ENCODE measurements around the gene WDHD1.
"Not testable (repeated sequence)": the region's sequence is repeated elsewhere in the genome, so short reads cannot be mapped to it uniquely, and the experiment has no call there.

Gene WDHD1

GRCh38 chr14:55026793-55027561, at the start of gene WDHD1, which contains the start of gene SOCS4:
Gene WDHD1, minus strand, starts transcription at chr14:55027099. Its CDS starts 312 bp downstream, at chr14:55026787.
Gene SOCS4, plus strand, starts transcription at chr14:55027236. Its CDS starts 15,806 bp downstream, at chr14:55043042.
- Histone ChIP-seq H3K9ac (ENCODE audit: low read depth, low read length) (peak within 1 kb of the TSS; percentile 83), H3K36me3 (ENCODE audit: control insufficient read depth, insufficient read depth, low read length) (peaks cover 26% of the 10 kb centered on the region), H3K9me3 (ENCODE audit: control insufficient read depth, insufficient read depth, low read length) (no peaks in the 10 kb centered on the region), H3K27me3 (ENCODE audit: control insufficient read depth, insufficient read depth, low read length) (no peaks in the 10 kb centered on the region), H3K4me3 (ENCODE audit: low read depth, low read length) (peak within 1 kb of the TSS; percentile 84), H3K27ac (ENCODE audit: low read depth, low read length) (peak within 1 kb of the TSS; percentile 93), H3K4me1 (ENCODE audit: control insufficient read depth, insufficient read depth, low read length) (peaks cover 31% of the 10 kb centered on the region)

- Histone ChIP-seq H3K9ac (ENCODE audit: low read depth, low read length) (no peak overlapping the region), H3K9me3 (ENCODE audit: control insufficient read depth, insufficient read depth, low read length) (no peaks in the 10 kb centered on the region), H3K36me3 (ENCODE audit: control insufficient read depth, insufficient read depth, low read length) (no peaks in the 10 kb centered on the region), H3K4me3 (ENCODE audit: low read depth, low read length) (no peak overlapping the region), H3K4me1 (ENCODE audit: control insufficient read depth, insufficient read depth, low read length) (0 out of 2 replicates have a peak, but pooled peaks cover 5% of the 10 kb centered on the region), H3K27ac (ENCODE audit: low read depth, low read length) (no peak overlapping the region), H3K27me3 (ENCODE audit: control insufficient read depth, insufficient read depth, low read length) (no peaks in the 10 kb centered on the region)
These were observed 48.8 kb upstream of the WDHD1 start for GRCh38 chr14:55075628-55076175.

- Histone ChIP-seq H3K27ac (ENCODE audit: low read depth, low read length) (no peak overlapping the region), H3K9me3 (ENCODE audit: control insufficient read depth, insufficient read depth, low read length) (no peaks in the 10 kb centered on the region), H3K4me1 (ENCODE audit: control insufficient read depth, insufficient read depth, low read length) (0 out of 2 replicates have a peak, but pooled peaks cover 5% of the 10 kb centered on the region), H3K9ac (ENCODE audit: low read depth, low read length) (no peak overlapping the region), H3K27me3 (ENCODE audit: control insufficient read depth, insufficient read depth, low read length) (no peaks in the 10 kb centered on the region), H3K4me3 (ENCODE audit: low read depth, low read length) (no peak overlapping the region), H3K36me3 (ENCODE audit: control insufficient read depth, insufficient read depth, low read length) (peaks cover 3% of the 10 kb centered on the region; the same call in 1 of the 2 replicates)
These were observed 47.8 kb upstream of the WDHD1 start for GRCh38 chr14:55074662-55075061.

GRCh38 chr14:55073856-55074255, 47.0 kb upstream of the WDHD1 start:
- Histone ChIP-seq H3K9ac (ENCODE audit: low read depth, low read length) (no peak overlapping the region), H3K36me3 (ENCODE audit: control insufficient read depth, insufficient read depth, low read length) (peaks cover 5% of the 10 kb centered on the region; the same call in 1 of the 2 replicates), H3K9me3 (ENCODE audit: control insufficient read depth, insufficient read depth, low read length) (no peaks in the 10 kb centered on the region), H3K27ac (ENCODE audit: low read depth, low read length) (no peak overlapping the region), H3K27me3 (ENCODE audit: control insufficient read depth, insufficient read depth, low read length) (no peaks in the 10 kb centered on the region), H3K4me1 (ENCODE audit: control insufficient read depth, insufficient read depth, low read length) (0 out of 2 replicates have a peak, but pooled peaks cover 5% of the 10 kb centered on the region), H3K4me3 (ENCODE audit: low read depth, low read length) (no peak overlapping the region)

- no peak overlapping the region for H3K4me3 ChIP-seq (ENCODE audit: low read depth, low read length)
- no peak overlapping the region for H3K9ac ChIP-seq (ENCODE audit: low read depth, low read length)
- 0 out of 2 replicates have a peak, but pooled peaks cover 5% of the 10 kb centered on the region for H3K4me1 ChIP-seq (ENCODE audit: control insufficient read depth, insufficient read depth, low read length)
- H3K27ac ChIP-seq (ENCODE audit: low read depth, low read length), result no peak overlapping the region
- H3K27me3 ChIP-seq (ENCODE audit: control insufficient read depth, insufficient read depth, low read length), result no peaks in the 10 kb centered on the region
- H3K9me3 ChIP-seq (ENCODE audit: control insufficient read depth, insufficient read depth, low read length), result no peaks in the 10 kb centered on the region
- peaks cover 5% of the 10 kb centered on the region; the same call in 1 of the 2 replicates for H3K36me3 ChIP-seq (ENCODE audit: control insufficient read depth, insufficient read depth, low read length)
These were observed 45.2 kb upstream of the WDHD1 start for GRCh38 chr14:55071870-55072640.

GRCh38 chr14:55070981-55071411, 44.1 kb upstream of the WDHD1 start:
- H3K27ac ChIP-seq (ENCODE audit: low read depth, low read length), result no peak overlapping the region
- H3K36me3 ChIP-seq (ENCODE audit: control insufficient read depth, insufficient read depth, low read length), result peaks cover 9% of the 10 kb centered on the region
- no peaks in the 10 kb centered on the region for H3K27me3 ChIP-seq (ENCODE audit: control insufficient read depth, insufficient read depth, low read length)
- 0 out of 2 replicates have a peak, but pooled peaks cover 5% of the 10 kb centered on the region for H3K4me1 ChIP-seq (ENCODE audit: control insufficient read depth, insufficient read depth, low read length)
- H3K9ac ChIP-seq (ENCODE audit: low read depth, low read length), result no peak overlapping the region
- no peaks in the 10 kb centered on the region for H3K9me3 ChIP-seq (ENCODE audit: control insufficient read depth, insufficient read depth, low read length)
- no peak overlapping the region for H3K4me3 ChIP-seq (ENCODE audit: low read depth, low read length)

- Histone ChIP-seq H3K4me1 (ENCODE audit: control insufficient read depth, insufficient read depth, low read length) (no peaks in the 10 kb centered on the region), H3K27ac (ENCODE audit: low read depth, low read length) (no peak overlapping the region), H3K4me3 (ENCODE audit: low read depth, low read length) (no peak overlapping the region), H3K27me3 (ENCODE audit: control insufficient read depth, insufficient read depth, low read length) (no peaks in the 10 kb centered on the region), H3K9ac (ENCODE audit: low read depth, low read length) (no peak overlapping the region), H3K36me3 (ENCODE audit: control insufficient read depth, insufficient read depth, low read length) (peaks cover 56% of the 10 kb centered on the region), H3K9me3 (ENCODE audit: control insufficient read depth, insufficient read depth, low read length) (no peaks in the 10 kb centered on the region)
These were observed 39.3 kb upstream of the WDHD1 start for GRCh38 chr14:55066223-55066622.

GRCh38 chr14:55065411-55065810, 38.5 kb upstream of the WDHD1 start:
- no peak overlapping the region for H3K4me3 ChIP-seq (ENCODE audit: low read depth, low read length)
- H3K4me1 ChIP-seq (ENCODE audit: control insufficient read depth, insufficient read depth, low read length), result no peaks in the 10 kb centered on the region
- no peak overlapping the region for H3K9ac ChIP-seq (ENCODE audit: low read depth, low read length)
- H3K27ac ChIP-seq (ENCODE audit: low read depth, low read length), result no peak overlapping the region
- H3K9me3 ChIP-seq (ENCODE audit: control insufficient read depth, insufficient read depth, low read length), result no peaks in the 10 kb centered on the region
- no peaks in the 10 kb centered on the region for H3K27me3 ChIP-seq (ENCODE audit: control insufficient read depth, insufficient read depth, low read length)
- peaks cover 64% of the 10 kb centered on the region for H3K36me3 ChIP-seq (ENCODE audit: control insufficient read depth, insufficient read depth, low read length)

- H3K4me3 ChIP-seq (ENCODE audit: low read depth, low read length); H3K27me3 ChIP-seq (ENCODE audit: control insufficient read depth, insufficient read depth, low read length); H3K9me3 ChIP-seq (ENCODE audit: control insufficient read depth, insufficient read depth, low read length); H3K4me1 ChIP-seq (ENCODE audit: control insufficient read depth, insufficient read depth, low read length); H3K27ac ChIP-seq (ENCODE audit: low read depth, low read length); H3K9ac ChIP-seq (ENCODE audit: low read depth, low read length): not testable (repeated sequence)
- H3K36me3 ChIP-seq (ENCODE audit: control insufficient read depth, insufficient read depth, low read length), result peaks cover 65% of the 10 kb centered on the region
These were observed 38.0 kb upstream of the WDHD1 start for GRCh38 chr14:55064896-55065295.

GRCh38 chr14:55062517-55063351, 35.8 kb upstream of the WDHD1 start:
- Histone ChIP-seq H3K27ac (ENCODE audit: low read depth, low read length) (no peak overlapping the region), H3K36me3 (ENCODE audit: control insufficient read depth, insufficient read depth, low read length) (peaks cover 78% of the 10 kb centered on the region), H3K9me3 (ENCODE audit: control insufficient read depth, insufficient read depth, low read length) (no peaks in the 10 kb centered on the region)

More at GRCh38 chr14:55062517-55063351, 35.8 kb upstream of the WDHD1 start:
- Histone ChIP-seq H3K4me1 (ENCODE audit: control insufficient read depth, insufficient read depth, low read length) (no peaks in the 10 kb centered on the region), H3K9ac (ENCODE audit: low read depth, low read length) (no peak overlapping the region), H3K4me3 (ENCODE audit: low read depth, low read length) (no peak overlapping the region), H3K27me3 (ENCODE audit: control insufficient read depth, insufficient read depth, low read length) (no peaks in the 10 kb centered on the region)

All from HUES48 (cell line).